ENCODE measurements around the gene FLT3.

Gene FLT3

GRCh38 chr13:27963491-27963890 is 136.9 kb downstream of the FLT3 start:
- Histone ChIP-seq H3K9me3 (replicated peaks in 1 of 2; ENCODE audit: control insufficient read depth in 2 of 2, insufficient read depth in 1 of 2, low read depth in 1 of 2, low read length in 2 of 2) (peaks cover 0 to 2% of the 10 kb centered on the region in 2 donors), H3K14ac (ENCODE audit: low read length) (no peak overlapping the region), H3K18ac (ENCODE audit: low read length) (no peak overlapping the region), H3K4me2 (ENCODE audit: insufficient read depth, low read length, poor library complexity, severe bottlenecking) (no peak overlapping the region), H2AK5ac (ENCODE audit: low read depth, low read length) (no peak overlapping the region), H2BK15ac (ENCODE audit: low read length) (no peak overlapping the region), H2BK12ac (ENCODE audit: low read length) (no peak overlapping the region), H2AFZ (ENCODE audit: low read length) (no peak overlapping the region), H2BK5ac (ENCODE audit: low read length) (no peak overlapping the region), H3K79me1 (ENCODE audit: low read depth, low read length) (no peaks in the 10 kb centered on the region), H3K4me3 (ENCODE audit: low read length in 2 of 2) (no peak overlapping the region), H3K23ac (ENCODE audit: low read depth, low read length, poor library complexity) (no peak overlapping the region), H3K36me3 (replicated peaks in 1 of 2; ENCODE audit: control insufficient read depth in 2 of 2, insufficient read depth in 2 of 2, low read length in 2 of 2) (no peaks in the 10 kb centered on the region), H4K8ac (ENCODE audit: low read depth, low read length) (no peak overlapping the region), H3K4me1 (ENCODE audit: control insufficient read depth in 2 of 2, insufficient read depth in 1 of 2, low read depth in 1 of 2, low read length in 2 of 2) (peaks cover 0 to 4% of the 10 kb centered on the region in 2 donors), H3K27me3 (ENCODE audit: control insufficient read depth in 3 of 3, insufficient read depth in 3 of 3, low read depth in 1 of 3, low read length in 3 of 3) (peaks cover 66 to 100% (median 97%) of the 10 kb centered on the region in 3 experiments), H2BK120ac (ENCODE audit: low read depth, low read length) (no peak overlapping the region), H3K4ac (ENCODE audit: low read length) (no peak overlapping the region), H3K27ac (replicated peaks; ENCODE audit: low read length) (no peak overlapping the region), H3K9ac (ENCODE audit: low read depth, low read length, poor library complexity) (no peak overlapping the region), H4K91ac (ENCODE audit: low read depth, low read length, poor library complexity) (no peak overlapping the region)
- no peak for DNase-seq (ENCODE audit: low spot score)
- no CpG with 5 or more reads among the region's 3 CpGs for WGBS, 2 donors (ENCODE audit: extremely low coverage in 2 of 2, insufficient read length in 2 of 2, insufficient replicate concordance in 1 of 2)

- no peak for DNase-seq (ENCODE audit: low spot score)
- Histone ChIP-seq H3K18ac (ENCODE audit: low read length) (no peak overlapping the region), H3K14ac (ENCODE audit: low read length) (no peak overlapping the region), H3K4me3 (ENCODE audit: low read length in 2 of 2) (no peak overlapping the region), H3K4me1 (ENCODE audit: control insufficient read depth in 2 of 2, insufficient read depth in 1 of 2, low read depth in 1 of 2, low read length in 2 of 2) (peaks cover 0 to 4% of the 10 kb centered on the region in 2 donors), H2BK12ac (ENCODE audit: low read length) (no peak overlapping the region), H3K9ac (ENCODE audit: low read depth, low read length, poor library complexity) (no peak overlapping the region), H3K9me3 (replicated peaks in 1 of 2; ENCODE audit: control insufficient read depth in 2 of 2, insufficient read depth in 1 of 2, low read depth in 1 of 2, low read length in 2 of 2) (peaks cover 0 to 2% of the 10 kb centered on the region in 2 donors), H3K4ac (ENCODE audit: low read length) (no peak overlapping the region), H4K8ac (ENCODE audit: low read depth, low read length) (no peak overlapping the region), H3K79me1 (ENCODE audit: low read depth, low read length) (no peaks in the 10 kb centered on the region), H2AK5ac (ENCODE audit: low read depth, low read length) (no peak overlapping the region), H2BK15ac (ENCODE audit: low read length) (no peak overlapping the region), H3K4me2 (ENCODE audit: insufficient read depth, low read length, poor library complexity, severe bottlenecking) (no peak overlapping the region), H2BK5ac (ENCODE audit: low read length) (no peak overlapping the region), H3K27me3 (ENCODE audit: control insufficient read depth in 3 of 3, insufficient read depth in 3 of 3, low read depth in 1 of 3, low read length in 3 of 3) (peaks cover 60 to 100% (median 97%) of the 10 kb centered on the region in 3 experiments), H3K23ac (ENCODE audit: low read depth, low read length, poor library complexity) (peak overlapping the region; percentile 47), H3K27ac (replicated peaks; ENCODE audit: low read length) (no peak overlapping the region), H2BK120ac (ENCODE audit: low read depth, low read length) (no peak overlapping the region), H2AFZ (ENCODE audit: low read length) (no peak overlapping the region), H4K91ac (ENCODE audit: low read depth, low read length, poor library complexity) (no peak overlapping the region), H3K36me3 (replicated peaks in 1 of 2; ENCODE audit: control insufficient read depth in 2 of 2, insufficient read depth in 2 of 2, low read length in 2 of 2) (no peaks in the 10 kb centered on the region)
- WGBS, 2 donors (ENCODE audit: extremely low coverage in 2 of 2, insufficient read length in 2 of 2, insufficient replicate concordance in 1 of 2) = no CpG with 5 or more reads among the region's 9 CpGs
Observed at GRCh38 chr13:27962982-27963381, 137.4 kb downstream of the FLT3 start.

- peaks cover 0 to 4% of the 10 kb centered on the region in 2 donors for H3K4me1 ChIP-seq (ENCODE audit: control insufficient read depth in 2 of 2, insufficient read depth in 1 of 2, low read depth in 1 of 2, low read length in 2 of 2)
- no peak overlapping the region for H2BK5ac ChIP-seq (ENCODE audit: low read length)
- H3K18ac ChIP-seq (ENCODE audit: low read length) = no peak overlapping the region
- peaks cover 53 to 100% (median 96%) of the 10 kb centered on the region in 3 experiments for H3K27me3 ChIP-seq (ENCODE audit: control insufficient read depth in 3 of 3, insufficient read depth in 3 of 3, low read depth in 1 of 3, low read length in 3 of 3)
- H3K4me3 ChIP-seq (ENCODE audit: low read length in 2 of 2) = no peak overlapping the region
- no peak overlapping the region for H4K8ac ChIP-seq (ENCODE audit: low read depth, low read length)
- H3K14ac ChIP-seq (ENCODE audit: low read length) = no peak overlapping the region
- no peak overlapping the region for H3K9ac ChIP-seq (ENCODE audit: low read depth, low read length, poor library complexity)
- no peaks in the 10 kb centered on the region for H3K79me1 ChIP-seq (ENCODE audit: low read depth, low read length)
- no peak overlapping the region for H2BK12ac ChIP-seq (ENCODE audit: low read length)
- no peak overlapping the region for H3K27ac ChIP-seq (replicated peaks; ENCODE audit: low read length)
- no peak overlapping the region for H2AK5ac ChIP-seq (ENCODE audit: low read depth, low read length)
- no peak overlapping the region for H3K23ac ChIP-seq (ENCODE audit: low read depth, low read length, poor library complexity)
- no CpG with 5 or more reads among the region's 6 CpGs for WGBS, 2 donors (ENCODE audit: extremely low coverage in 2 of 2, insufficient read length in 2 of 2, insufficient replicate concordance in 1 of 2)
- no peak overlapping the region for H4K91ac ChIP-seq (ENCODE audit: low read depth, low read length, poor library complexity)
- H2BK120ac ChIP-seq (ENCODE audit: low read depth, low read length) = no peak overlapping the region
- H2BK15ac ChIP-seq (ENCODE audit: low read length) = no peak overlapping the region
- no peak overlapping the region for H3K4ac ChIP-seq (ENCODE audit: low read length)
- H2AFZ ChIP-seq (ENCODE audit: low read length) = no peak overlapping the region
- peaks cover 0 to under 1% of the 10 kb centered on the region in 2 donors for H3K9me3 ChIP-seq (replicated peaks in 1 of 2; ENCODE audit: control insufficient read depth in 2 of 2, insufficient read depth in 1 of 2, low read depth in 1 of 2, low read length in 2 of 2)
- H3K4me2 ChIP-seq (ENCODE audit: insufficient read depth, low read length, poor library complexity, severe bottlenecking) = no peak overlapping the region
- DNase-seq (ENCODE audit: low spot score) = no peak
- no peaks in the 10 kb centered on the region for H3K36me3 ChIP-seq (replicated peaks in 1 of 2; ENCODE audit: control insufficient read depth in 2 of 2, insufficient read depth in 2 of 2, low read length in 2 of 2)
Observed at GRCh38 chr13:27962128-27962841, 138.1 kb downstream of the FLT3 start.

GRCh38 chr13:27961227-27962085 is 138.9 kb downstream of the FLT3 start:
- no peak overlapping the region for H2AK5ac ChIP-seq (ENCODE audit: low read depth, low read length)
- H4K8ac ChIP-seq (ENCODE audit: low read depth, low read length) = no peak overlapping the region
- DNase-seq (ENCODE audit: low spot score) = no peak
- peak overlapping the region; percentile 56 for H3K4me2 ChIP-seq (ENCODE audit: insufficient read depth, low read length, poor library complexity, severe bottlenecking)
- H3K23ac ChIP-seq (ENCODE audit: low read depth, low read length, poor library complexity) = no peak overlapping the region
- H3K18ac ChIP-seq (ENCODE audit: low read length) = no peak overlapping the region
- no CpG with 5 or more reads among the region's 25 CpGs for WGBS, 2 donors (ENCODE audit: extremely low coverage in 2 of 2, insufficient read length in 2 of 2, insufficient replicate concordance in 1 of 2)
- H3K27ac ChIP-seq (replicated peaks; ENCODE audit: low read length) = no peak overlapping the region
- no peak overlapping the region for H2BK12ac ChIP-seq (ENCODE audit: low read length)
- no peak overlapping the region for H4K91ac ChIP-seq (ENCODE audit: low read depth, low read length, poor library complexity)
- H2BK15ac ChIP-seq (ENCODE audit: low read length) = no peak overlapping the region
- H3K79me1 ChIP-seq (ENCODE audit: low read depth, low read length) = no peaks in the 10 kb centered on the region
- no peaks in the 10 kb centered on the region for H3K9me3 ChIP-seq (replicated peaks in 1 of 2; ENCODE audit: control insufficient read depth in 2 of 2, insufficient read depth in 1 of 2, low read depth in 1 of 2, low read length in 2 of 2)
- no peak overlapping the region for H3K4ac ChIP-seq (ENCODE audit: low read length)
- no peak overlapping the region for H2BK120ac ChIP-seq (ENCODE audit: low read depth, low read length)
- peak overlapping the region; percentile 81 for H2AFZ ChIP-seq (ENCODE audit: low read length)
- H3K36me3 ChIP-seq (replicated peaks in 1 of 2; ENCODE audit: control insufficient read depth in 2 of 2, insufficient read depth in 2 of 2, low read length in 2 of 2) = no peaks in the 10 kb centered on the region
- H3K4me3 ChIP-seq (ENCODE audit: low read length in 2 of 2) = no peak overlapping the region
- H3K9ac ChIP-seq (ENCODE audit: low read depth, low read length, poor library complexity) = no peak overlapping the region
- no peak overlapping the region for H2BK5ac ChIP-seq (ENCODE audit: low read length)
- no peak overlapping the region for H3K14ac ChIP-seq (ENCODE audit: low read length)
- H3K27me3 ChIP-seq (ENCODE audit: control insufficient read depth in 3 of 3, insufficient read depth in 3 of 3, low read depth in 1 of 3, low read length in 3 of 3) = peaks cover 45 to 99% (median 92%) of the 10 kb centered on the region in 3 experiments
- H3K4me1 ChIP-seq (ENCODE audit: control insufficient read depth in 2 of 2, insufficient read depth in 1 of 2, low read depth in 1 of 2, low read length in 2 of 2) = peaks cover 0 to 4% of the 10 kb centered on the region in 2 donors
